Stimulated activated CD4-positive, alpha-beta T cell treated with anti-CD3 and anti-CD28 coated beads, Interleukin-4, amount 100 ng/mL, for 24 hours (primary cell): ENCODE data around the gene STAP2.
A peak's percentile ranks its signal among the peaks of the same experiment; 100 is the strongest.

Source experiments
- DNase-seq: peaks from one replicate; pipeline ENCODE4 v3.0.0-alpha.2; 2020

Gene STAP2, protein sequence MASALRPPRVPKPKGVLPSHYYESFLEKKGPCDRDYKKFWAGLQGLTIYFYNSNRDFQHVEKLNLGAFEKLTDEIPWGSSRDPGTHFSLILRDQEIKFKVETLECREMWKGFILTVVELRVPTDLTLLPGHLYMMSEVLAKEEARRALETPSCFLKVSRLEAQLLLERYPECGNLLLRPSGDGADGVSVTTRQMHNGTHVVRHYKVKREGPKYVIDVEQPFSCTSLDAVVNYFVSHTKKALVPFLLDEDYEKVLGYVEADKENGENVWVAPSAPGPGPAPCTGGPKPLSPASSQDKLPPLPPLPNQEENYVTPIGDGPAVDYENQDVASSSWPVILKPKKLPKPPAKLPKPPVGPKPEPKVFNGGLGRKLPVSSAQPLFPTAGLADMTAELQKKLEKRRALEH

DNA sequence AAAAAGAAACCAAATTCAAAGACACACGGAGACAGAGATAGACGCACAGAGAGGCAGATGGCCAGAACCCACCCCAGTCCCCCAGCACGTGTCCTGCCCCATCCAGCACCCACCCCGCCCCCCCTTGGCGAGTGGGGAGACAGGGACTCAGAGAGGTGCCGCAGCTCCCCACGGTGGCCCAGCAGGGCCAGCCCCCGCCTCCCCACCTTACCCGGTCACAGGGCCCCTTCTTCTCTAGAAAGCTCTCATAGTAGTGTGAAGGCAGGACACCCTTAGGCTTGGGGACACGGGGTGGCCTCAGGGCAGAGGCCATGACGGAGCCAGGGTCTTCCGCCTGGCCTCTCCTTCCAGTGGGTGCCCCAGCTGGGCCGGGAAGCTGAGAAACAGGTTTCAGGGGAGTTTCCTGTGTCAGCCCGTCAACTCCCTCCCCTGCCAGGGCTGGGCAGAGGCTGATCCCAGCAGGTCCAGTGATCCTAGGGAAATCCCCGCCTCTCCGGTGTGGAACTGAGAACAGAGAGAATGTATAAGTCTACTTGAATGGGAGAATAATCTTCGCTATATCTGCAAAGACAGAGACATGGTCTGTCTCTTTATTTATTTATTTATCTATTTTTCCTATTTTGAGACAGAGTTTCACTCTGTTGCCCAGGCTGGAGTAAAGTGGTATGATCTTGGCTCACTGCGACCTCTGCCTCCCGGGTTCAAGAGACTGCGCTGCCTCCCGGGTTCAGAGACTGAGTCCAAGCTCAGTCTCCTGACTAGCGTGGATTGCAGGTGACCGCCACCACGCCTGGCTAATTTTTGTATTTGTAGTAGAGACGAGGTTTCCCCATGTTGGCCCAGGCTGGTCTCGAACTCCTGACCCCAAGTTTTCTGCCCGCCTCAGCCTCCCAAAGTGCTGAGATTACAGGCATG, at the start of gene STAP2:
STAP2 (minus strand) TSS at position 387 of the 915 bp plus-strand sequence; CDS start at position 313, 74 bp downstream.
- DNase-seq, result peak; percentile 44

DNA sequence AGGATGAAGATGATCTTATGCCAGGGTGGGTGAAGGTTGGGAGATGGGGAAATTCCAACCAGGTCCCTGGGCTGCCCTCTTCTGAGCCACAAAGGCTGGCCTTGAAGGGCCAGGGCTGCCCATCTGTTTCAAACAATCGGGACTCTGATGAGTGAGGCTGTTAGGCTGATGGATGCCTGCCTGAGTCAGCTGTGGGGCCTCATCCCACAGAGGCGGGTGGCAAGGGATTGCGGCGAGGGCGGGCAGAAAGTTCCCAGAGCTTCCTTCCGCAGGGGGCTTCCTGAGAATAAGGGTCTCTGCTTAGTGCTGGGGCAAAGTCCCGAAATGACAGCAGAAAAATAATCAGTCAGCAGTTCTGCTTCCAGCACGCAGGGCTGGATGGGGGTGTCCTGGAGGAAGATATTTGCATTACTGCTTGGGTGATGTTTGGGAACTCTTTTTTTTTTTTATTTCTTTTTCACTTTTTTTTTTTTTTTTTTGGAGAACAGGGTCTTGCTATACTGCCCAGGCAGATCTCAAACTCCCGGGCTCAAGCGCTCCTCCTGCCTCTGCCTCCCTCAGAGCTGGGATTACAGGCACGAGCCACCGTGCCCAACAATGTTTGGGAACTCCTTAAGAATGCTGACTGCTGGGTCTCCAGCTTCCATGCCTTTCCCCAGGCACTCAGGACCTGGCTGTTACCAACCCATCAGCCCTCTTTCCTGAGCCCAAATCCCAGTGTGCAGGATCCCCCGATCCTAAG, 47.6 kb upstream of the STAP2 start:
- DNase-seq, result no peak

DNA sequence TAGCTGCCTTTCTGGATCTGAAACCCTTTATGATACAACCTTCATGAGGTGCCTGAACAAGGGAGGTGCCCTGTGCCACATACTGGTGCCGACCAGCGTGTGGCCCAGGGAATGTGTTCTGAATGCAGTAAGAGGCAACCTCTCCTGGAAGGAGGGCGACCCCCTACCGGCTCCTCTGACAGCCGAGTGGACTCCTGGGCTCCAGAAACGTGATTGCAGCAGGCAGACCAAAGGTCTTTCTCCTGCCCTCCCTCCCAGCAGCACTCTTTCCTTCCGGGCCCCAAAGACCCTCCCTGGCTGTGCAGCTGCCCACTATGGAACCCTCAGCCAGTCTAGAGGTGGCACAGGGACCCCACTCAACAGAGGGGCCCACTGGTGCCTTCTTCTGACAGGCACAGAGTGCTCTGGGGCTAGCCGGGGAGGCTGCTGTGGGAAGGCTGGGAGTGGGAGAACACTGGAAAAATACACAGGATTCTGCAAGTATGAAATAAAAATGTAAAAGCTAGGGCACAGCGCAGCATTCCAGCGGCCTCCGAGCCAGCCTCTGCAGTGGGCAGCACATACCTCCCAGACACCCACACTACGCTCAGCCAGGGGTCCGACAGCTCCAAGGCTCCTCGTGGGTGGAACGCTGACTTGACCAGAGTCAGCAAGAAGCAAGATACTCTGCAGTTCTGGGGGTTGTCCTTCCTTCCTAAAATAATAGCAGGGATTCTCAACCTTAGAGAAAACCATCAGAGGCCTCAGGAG, 46.8 kb upstream of the STAP2 start:
- DNase-seq, result no peak

DNA sequence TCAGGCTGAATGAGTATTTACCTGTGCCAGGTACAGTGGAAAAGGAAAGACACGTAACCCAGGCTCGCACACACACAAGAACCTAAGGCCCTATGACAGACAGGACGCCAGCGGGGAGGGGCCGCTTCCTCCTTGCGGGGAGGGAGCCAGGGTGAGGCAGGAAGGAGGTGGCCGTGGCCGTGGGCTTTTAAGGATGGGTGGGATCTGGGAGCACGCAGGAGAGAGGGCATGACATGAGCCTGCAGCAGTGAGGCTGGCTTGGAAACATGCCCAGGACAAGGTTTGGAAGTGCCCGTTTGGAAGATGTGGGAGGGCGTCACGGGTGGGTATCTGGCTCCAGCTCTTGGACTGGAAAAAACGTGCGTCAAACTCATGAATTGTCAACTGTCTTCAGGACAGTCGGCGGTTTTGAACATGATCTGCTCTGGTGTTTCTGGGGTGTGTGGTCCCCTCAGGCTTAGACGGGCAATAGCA, 41.7 kb upstream of the STAP2 start:
- DNase-seq, result peak; percentile 32

DNA sequence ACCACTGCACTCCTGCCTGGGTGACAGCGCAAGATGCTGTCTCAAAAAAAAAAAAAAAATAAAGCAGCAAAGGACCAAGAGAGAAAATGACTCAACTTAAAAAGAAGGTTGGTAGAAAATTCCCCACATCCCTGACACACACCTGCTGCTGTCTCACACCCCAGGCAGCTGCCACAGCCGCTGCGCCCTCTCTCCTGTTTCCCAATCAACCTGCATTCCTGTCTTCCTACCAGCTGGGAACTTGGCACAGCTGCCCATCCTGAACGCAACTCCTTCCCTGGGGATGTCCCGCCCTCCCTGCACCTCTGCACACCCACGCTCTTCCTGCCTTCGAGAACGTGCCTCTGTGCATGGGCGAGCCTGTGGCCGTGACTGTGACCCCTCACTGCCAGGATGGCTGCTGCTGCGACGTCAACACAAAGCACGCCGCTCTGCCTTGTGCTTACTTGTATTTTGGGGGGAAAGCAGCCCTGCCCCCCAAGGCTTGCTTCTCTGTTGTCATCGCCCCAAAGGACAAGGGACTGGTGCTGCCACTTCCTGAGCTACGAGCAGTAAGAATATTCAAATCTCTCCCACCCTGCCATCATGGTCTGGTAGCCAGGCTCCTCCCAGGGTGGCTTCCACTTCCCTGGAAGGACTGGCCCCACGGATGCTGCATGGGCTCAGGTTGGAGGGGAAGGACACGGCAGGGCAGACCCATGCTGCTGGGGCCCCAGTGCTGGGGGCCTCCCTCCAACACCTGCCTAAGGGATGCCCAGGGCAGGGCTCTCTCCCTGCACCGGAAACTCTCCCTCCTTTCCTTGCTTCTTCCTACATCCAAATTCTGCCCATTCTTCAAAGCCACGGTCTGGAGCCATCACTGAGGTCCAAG, 41.0 kb upstream of the STAP2 start:
- DNase-seq, result peak; percentile 46

DNA sequence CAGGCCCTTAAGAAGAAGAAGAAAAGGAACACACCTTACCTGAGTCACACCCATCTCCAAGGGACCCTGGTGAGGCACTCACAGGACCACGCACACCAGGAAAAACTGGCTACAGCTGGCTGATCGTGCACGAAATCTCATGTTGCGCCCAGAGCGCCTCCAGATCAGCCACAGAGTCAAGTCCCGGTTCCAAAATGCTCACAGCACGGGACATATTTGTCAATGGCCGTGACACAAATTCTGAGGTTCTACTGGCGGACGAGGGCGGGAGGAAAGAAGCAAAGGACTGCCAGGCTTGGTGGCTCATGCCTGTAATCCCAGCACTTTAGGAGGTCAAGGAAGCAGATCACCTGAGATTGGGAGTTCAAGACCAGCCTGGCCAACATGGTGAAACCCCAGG, 40.3 kb upstream of the STAP2 start:
- no peak for DNase-seq

DNA sequence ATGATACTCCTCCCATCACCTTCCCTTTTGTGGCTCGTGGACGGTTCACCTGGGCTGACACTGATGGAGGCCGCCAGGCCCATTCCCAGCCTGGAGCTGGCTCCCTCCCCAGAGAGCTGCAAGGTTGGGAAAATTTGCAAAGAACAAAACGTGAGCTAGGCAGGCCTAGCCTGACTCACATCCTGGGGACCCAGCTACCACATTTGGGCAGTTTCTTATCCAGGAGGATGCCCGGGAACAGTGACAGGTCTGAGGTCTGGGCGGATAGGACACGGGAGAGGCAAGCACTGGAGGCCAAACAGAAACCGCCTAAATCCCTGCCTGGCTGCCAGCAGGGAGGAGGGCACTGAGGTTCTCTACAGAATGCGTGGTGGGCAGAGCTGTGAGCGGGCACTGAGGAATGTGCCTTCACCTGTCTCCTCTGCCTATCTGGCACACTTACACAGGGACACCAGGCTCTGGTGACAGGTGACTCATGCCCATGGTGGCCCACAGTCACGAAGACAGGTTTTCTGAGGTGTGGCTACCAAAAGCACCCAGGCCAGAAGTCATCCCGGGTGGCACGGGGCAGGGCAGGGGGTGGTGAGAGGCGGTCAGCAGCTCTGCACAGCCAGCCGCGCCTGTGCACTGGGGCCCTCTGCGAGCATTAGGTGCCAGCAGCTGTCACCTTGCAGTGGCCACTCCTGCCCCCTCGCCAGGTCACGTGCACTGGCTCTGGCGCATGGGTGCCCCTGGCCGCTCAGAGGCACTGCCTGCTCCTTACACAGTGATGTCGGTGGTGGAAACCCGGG, 38.6 kb upstream of the STAP2 start:
- DNase-seq, result no peak

DNA sequence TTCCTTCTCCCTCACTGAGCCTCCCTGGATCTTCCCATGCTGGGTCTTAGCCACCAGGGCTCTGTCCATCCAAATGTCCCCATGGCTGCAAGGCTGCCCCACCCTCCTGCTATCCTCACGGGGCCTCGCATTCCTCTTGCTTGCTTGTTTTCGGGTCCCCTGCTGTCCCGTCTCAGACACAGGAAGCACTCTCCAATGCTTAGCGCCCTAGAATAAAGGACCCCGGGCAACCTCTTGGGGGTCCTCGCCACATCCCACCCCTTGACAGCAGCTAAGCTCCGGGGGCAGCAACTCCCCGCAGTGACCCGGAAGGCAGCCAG, 38.0 kb upstream of the STAP2 start:
- DNase-seq, result no peak

DNA sequence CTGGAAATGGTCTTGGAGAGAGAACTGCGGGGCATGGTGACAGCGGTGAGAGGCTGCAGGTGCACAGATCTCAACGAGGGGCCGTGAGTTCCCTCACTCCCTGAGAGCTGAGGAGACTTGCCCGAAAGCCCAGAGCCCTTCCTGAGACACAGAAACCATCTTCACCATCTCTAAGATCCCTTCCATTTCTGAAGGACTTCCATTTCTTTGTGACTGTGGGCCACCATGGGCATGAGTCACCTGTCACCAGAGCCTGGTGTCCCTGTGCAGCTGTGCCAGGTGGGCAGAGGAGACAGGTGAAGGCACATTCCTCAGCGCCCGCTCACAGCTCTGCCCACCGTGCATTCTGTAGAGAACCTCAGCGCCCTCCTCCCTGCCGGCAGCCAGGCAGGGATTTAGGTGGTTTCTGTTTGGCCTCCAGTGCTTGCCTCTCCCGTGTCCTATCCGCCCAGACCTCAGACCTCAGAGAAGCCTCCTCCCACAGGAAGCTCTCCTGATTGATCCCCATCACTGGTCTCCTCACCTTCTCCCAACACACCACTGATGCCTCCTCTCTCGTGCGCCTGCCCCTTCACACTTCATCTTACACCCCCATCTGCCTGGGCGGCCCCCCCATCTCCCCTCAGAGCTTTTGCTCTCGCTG, 37.5 kb upstream of the STAP2 start:
- no peak for DNase-seq

DNA sequence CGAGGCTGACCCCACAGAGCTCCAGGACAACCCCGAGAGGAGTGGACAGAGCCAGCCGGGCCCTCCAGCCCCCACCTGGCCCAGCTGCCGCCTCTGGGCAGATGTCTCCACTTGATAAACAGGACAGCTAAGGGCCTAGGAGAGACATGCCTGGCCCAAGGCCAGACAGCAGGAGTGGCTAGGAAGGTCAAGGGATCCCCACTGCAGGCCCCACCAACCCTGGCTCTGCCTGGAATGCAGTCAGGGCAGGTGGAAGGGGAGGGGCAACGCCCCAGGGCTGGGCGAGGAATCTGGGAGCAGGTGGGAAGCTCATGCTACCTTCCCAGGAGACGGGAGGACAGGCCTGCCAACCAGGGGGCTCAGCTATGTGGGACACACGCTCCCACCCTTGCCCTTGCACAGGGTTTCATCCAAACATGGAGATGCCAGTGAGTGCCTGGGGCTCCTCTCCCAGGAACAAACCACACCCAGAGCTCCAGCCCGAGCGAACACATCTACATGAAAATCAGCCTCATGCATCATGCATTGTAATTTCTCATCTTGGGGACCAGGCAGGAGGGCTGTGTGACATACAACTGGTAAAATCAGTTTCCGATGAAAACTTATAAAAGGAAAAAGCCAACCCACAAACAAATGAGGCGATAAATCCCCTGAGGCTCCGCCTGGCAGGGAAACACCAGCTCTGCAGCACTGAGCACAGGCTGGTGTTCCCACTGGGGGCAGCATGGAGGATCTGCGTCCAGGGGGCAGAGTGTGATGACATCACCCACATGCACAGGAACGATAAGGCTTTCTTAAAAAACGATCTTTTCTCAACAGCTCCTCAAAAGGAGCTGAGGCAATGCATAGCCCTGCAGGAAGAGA, 36.8 kb upstream of the STAP2 start:
- DNase-seq, result no peak

DNA sequence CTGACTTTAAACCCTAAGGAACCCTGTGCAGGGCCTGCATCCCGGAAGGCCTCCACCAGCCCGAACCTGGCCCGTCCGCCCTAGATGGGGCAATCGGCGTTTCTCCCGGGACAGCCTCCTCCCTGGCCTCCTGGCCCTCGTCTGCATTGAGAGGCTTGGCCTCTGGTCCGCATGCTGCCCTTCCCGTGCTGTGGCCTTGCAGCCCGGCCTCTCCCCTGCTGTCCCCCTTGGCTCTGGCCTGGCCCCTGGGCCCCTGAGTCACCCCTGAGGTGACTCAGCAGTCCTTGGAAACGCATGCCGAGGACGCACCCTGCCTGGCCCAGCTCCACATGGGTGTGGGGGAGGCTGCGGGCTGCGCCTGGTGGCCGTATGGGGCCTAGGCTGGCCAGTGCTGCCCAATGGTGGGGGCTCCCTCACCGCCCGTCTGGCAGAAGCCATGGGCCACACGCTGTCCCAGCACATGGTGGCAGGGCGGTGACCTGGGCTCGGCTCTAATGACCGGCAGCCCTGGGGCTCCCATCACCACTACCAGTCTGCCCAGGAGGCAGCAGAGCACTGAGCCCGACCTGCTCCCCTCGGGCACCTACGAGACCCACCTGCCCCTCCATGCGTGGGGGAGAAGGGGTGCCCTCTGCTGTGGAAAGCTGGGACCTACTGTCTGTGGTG, 36.0 kb upstream of the STAP2 start:
- no peak for DNase-seq

DNA sequence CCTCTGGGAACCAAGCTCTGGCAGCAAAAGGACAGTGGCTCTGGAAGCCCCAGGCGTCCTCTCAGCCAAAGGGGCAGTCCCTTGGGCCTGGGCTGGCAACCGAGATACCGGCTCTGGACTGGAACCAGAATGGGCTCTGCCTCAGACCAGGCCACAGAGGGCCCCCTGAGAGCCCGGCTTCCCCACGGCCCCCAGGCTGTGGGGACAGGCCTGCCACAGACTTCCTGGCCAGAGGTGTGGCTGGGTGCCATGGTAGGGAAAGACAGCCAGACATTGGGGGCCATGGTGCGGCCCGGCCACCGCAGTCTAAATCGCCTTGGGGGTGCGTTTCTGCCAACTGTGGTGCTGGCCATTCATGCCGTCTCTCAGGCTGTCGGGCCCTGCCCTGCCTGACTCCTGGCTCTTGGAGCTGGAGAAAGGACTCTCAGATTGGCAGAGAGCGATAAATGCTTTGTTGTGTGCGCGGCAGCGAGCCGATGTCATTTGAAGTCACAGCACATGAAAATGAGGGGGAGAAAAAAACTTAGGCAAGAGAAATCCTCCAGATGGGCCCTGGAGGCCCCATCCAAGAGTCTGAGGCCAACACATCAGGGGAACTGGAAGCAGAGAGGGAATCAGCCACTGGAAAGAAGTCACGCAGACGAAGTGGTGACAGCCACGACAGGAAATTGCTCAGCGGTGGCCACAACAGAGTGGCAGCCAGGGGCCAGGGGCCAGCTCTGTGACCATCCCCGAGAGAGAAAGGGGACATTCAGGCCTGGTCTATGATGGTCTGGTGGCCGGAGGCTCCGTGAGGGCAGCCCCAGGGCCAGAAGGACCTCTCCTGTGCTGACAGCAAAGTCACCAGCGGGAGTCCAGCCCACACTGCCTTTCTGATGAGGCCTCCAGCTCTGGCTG, 35.2 kb upstream of the STAP2 start:
- no peak for DNase-seq

DNA sequence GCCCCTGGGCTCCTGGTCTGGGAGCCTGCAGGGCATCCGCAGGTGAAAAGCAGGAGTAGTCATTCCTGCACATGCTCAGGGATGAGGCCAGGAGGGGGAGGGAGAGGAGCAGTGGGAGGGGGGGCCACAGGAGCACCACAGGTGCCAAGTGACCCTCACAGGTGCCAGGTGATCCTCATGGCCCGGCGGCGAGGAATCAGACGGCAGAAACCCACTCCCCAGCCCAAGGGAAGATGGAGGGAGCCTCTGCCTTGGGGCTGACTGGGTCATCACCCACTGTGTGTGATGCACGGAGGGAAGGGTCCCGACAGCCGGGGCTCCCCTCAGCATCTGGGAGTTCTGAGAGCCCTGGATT, 34.4 kb upstream of the STAP2 start:
- DNase-seq, result no peak

DNA sequence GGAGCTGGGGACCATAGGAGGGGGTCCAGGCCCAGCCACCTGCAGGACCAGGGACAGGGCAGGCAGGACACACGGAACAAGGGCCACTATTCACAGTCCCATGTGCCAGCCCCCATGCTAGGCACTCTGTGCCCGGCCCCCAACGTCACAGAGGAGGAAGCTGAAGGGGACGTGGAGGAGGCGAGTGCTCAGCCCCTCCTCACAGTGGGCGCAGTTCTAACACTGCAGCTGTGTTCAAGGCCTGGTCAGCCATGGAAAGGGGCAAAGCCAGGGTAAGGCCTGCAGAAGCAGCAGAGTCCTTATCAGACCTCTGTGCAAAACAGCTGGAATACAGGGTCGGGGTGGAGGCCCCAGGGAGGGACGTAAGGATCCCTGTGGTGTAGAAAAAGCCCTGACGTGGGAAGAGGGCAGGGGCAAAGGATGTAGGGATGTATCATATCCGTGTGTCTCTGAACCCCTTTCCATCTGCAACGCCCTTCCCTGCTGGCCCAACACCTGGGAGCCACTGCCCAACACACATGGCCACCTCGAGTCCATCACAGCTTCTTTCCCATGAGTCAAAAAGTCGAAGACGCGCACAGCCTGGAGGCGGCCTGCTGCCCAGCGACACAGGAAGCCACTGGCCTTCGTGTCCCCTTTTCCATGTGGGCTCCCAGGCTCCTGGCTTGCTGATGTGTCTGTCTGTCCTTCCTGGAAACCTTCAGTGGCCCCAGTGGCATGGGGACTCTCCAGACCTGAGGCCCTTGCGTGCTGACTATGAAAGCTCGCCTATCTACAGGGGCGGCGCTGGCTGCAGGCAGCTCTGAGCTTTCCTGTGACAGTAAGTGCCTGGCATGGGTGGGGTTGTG, 33.8 kb upstream of the STAP2 start:
- DNase-seq, result no peak

DNA sequence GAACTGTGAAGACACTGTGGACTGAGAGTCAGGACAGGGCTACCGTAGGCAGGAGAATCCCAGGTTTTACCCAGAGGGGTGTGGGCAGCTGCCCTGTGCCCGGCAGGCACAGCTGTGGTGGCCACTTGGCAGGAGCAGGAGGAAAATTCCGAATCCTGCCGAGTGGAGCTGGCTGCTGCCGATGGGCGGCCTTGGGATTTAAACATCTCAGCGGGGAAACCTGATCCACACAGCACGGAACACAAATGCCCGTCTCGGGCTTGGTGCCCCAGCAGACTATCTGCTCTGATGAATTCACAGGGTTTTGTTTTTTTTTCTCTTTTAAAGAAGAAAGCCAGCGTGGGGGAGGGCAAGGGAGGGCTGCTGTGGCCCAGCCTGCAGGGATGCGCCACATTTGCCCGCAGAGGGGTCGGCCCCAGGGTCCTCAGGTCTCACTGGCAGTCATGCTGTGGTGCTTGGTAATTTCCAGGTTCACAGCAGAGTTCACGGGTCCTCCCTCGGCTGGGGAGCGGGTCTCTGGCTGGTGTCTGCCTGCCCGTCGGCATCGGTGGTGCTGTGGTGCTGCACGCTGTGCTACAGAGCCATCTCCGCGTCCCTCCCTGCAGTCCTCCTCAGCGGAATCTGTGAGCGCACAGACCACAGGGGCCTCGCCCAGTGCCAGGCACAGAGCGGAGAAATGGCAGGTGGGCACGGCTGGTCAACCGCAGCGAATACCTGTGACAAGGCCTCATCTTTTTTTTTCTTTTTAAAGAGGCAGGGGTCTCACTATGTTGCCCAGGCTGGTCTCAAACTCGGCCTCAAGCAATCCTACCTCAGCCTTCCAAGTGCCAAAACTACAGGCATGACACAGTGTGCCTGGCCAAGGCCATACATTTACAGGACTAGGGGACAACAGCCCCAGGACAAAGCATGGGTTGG, 32.9 kb upstream of the STAP2 start:
- no peak for DNase-seq
